Parathyroid adenoma (tissue), 2 donors: ENCODE data around the gene NFIB.

Experiments
- H2AFZ ChIP-seq: fragments of 300-600 bp; sonication (generic); one replicate; pipeline ENCODE4 v1.7.0; 2017; ENCODE audit warnings: antibody characterized with exemption, mild to moderate bottlenecking
- H3K27ac ChIP-seq: fragments of 300-600 bp; sonication (generic); one replicate; pipeline ENCODE4 v1.7.0; 2017
- H3K27me3 ChIP-seq: fragments of 300-600 bp; sonication (generic); one replicate; pipeline ENCODE4 v1.7.0; 2017; ENCODE audit warnings: low read length; ENCODE audit not compliant: control insufficient read depth, insufficient read depth
- H3K36me3 ChIP-seq: fragments of 300-600 bp; sonication (generic); one replicate; pipeline ENCODE4 v1.7.0; 2017; ENCODE audit warnings: low read length; ENCODE audit not compliant: control insufficient read depth, insufficient read depth
- H3K4me1 ChIP-seq: fragments of 300-600 bp; sonication (generic); one replicate; pipeline ENCODE4 v1.7.0; 2017; ENCODE audit warnings: control low read depth
- H3K4me2 ChIP-seq: fragments of 300-600 bp; sonication (generic); one replicate; pipeline ENCODE4 v1.7.0; 2017; ENCODE audit warnings: low read length
- H3K4me3 ChIP-seq: fragments of 300-600 bp; sonication (generic); one replicate; pipeline ENCODE4 v1.7.0; 2017; ENCODE audit warnings: low read depth, low read length
- H3K79me2 ChIP-seq: fragments of 300-600 bp; sonication (generic); one replicate; pipeline ENCODE4 v1.7.0; 2017; ENCODE audit warnings: control low read depth
- H3K9ac ChIP-seq: fragments of 300-600 bp; sonication (generic); one replicate; pipeline ENCODE4 v1.7.0; 2017; ENCODE audit warnings: mild to moderate bottlenecking
- H3K9me3 ChIP-seq: fragments of 300-600 bp; sonication (generic); one replicate; pipeline ENCODE4 v1.7.0; 2017; ENCODE audit warnings: low read length; ENCODE audit not compliant: control insufficient read depth
- TF ChIP-seq, protein P1 (sequence below): fragments of 300-600 bp; sonication (generic); IDR thresholded peaks from one replicate; pipeline ENCODE4 v1.7.0; 2017; ENCODE audit warnings: antibody characterized with exemption, mild to moderate bottlenecking
- donor health status: primary hyperparathyroidism.

The NFIB gene

GRCh38 chr9:14107495-14107894, 206.4 kb downstream of the NFIB start:
- no peak overlapping the region for H3K4me3 ChIP-seq
- H3K27ac ChIP-seq = no peak overlapping the region
- no peak overlapping the region for H3K4me2 ChIP-seq
- no peak overlapping the region for H2AFZ ChIP-seq
- H3K36me3 ChIP-seq = no peaks in the 10 kb centered on the region
- no peaks in the 10 kb centered on the region for H3K27me3 ChIP-seq
- TF ChIP-seq, protein P1, sequence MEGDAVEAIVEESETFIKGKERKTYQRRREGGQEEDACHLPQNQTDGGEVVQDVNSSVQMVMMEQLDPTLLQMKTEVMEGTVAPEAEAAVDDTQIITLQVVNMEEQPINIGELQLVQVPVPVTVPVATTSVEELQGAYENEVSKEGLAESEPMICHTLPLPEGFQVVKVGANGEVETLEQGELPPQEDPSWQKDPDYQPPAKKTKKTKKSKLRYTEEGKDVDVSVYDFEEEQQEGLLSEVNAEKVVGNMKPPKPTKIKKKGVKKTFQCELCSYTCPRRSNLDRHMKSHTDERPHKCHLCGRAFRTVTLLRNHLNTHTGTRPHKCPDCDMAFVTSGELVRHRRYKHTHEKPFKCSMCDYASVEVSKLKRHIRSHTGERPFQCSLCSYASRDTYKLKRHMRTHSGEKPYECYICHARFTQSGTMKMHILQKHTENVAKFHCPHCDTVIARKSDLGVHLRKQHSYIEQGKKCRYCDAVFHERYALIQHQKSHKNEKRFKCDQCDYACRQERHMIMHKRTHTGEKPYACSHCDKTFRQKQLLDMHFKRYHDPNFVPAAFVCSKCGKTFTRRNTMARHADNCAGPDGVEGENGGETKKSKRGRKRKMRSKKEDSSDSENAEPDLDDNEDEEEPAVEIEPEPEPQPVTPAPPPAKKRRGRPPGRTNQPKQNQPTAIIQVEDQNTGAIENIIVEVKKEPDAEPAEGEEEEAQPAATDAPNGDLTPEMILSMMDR = no peak
- H3K4me1 ChIP-seq = no peaks in the 10 kb centered on the region
- no peaks in the 10 kb centered on the region for H3K9me3 ChIP-seq
- H3K79me2 ChIP-seq = no peaks in the 10 kb centered on the region
- no peak overlapping the region for H3K9ac ChIP-seq

GRCh38 chr9:14106699-14107098, 207.2 kb downstream of the NFIB start:
- no peaks in the 10 kb centered on the region for H3K4me1 ChIP-seq
- TF ChIP-seq, protein P1 = no peak
- H3K9ac ChIP-seq = no peak overlapping the region
- no peak overlapping the region for H3K27ac ChIP-seq
- no peaks in the 10 kb centered on the region for H3K79me2 ChIP-seq
- H3K4me2 ChIP-seq = no peak overlapping the region
- no peaks in the 10 kb centered on the region for H3K36me3 ChIP-seq
- no peak overlapping the region for H3K4me3 ChIP-seq
- no peak overlapping the region for H2AFZ ChIP-seq
- H3K9me3 ChIP-seq = no peaks in the 10 kb centered on the region
- no peaks in the 10 kb centered on the region for H3K27me3 ChIP-seq

DNA sequence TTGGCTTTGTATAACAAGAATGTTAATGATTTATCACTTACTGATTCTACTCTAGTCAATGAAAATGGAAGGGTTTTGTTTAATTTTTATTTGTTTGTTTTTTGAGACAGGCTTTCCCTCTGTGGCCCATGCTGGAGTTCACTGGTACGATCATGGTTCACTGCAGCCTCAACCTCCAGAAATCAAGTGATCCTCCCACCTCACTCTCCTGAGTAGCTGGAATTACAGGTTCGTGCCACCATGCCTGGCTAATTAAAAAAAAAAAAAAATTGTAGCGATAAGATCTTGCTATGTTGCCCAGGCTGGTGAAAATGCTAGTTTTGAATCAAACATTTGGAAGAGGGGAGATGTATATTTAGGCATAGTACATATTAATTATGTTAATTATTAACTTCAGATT, 209.4 kb downstream of the NFIB start:
- TF ChIP-seq, protein P1 = no peak
- no peaks in the 10 kb centered on the region for H3K36me3 ChIP-seq
- H3K9ac ChIP-seq = no peak overlapping the region

DNA sequence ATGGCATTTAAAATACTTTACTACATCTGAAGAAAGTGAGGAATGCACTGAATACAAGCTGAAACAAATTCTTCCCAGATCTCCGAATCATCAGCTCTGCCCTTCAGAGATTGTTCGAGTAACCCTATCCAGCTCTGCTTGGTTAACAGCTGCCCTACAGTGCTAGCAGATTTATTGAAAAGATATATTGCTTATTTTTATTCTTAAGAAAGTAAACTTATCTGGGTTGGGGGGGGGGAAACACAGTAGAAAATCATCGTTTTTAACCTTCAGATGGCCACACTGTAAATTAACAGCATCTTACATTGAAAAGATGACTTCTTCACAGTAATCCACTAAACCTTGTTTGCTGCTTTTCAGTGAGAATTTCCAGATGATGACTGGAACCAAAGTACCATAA, 210.8 kb downstream of the NFIB start:
- no peak overlapping the region for H2AFZ ChIP-seq
- no peaks in the 10 kb centered on the region for H3K27me3 ChIP-seq
- TF ChIP-seq, protein P1 = no peak
- H3K79me2 ChIP-seq = no peaks in the 10 kb centered on the region
- H3K9me3 ChIP-seq = no peaks in the 10 kb centered on the region
- H3K27ac ChIP-seq = no peak overlapping the region
- no peak overlapping the region for H3K4me2 ChIP-seq
- no peaks in the 10 kb centered on the region for H3K36me3 ChIP-seq
- no peak overlapping the region for H3K9ac ChIP-seq
- no peaks in the 10 kb centered on the region for H3K4me1 ChIP-seq
- H3K4me3 ChIP-seq = no peak overlapping the region

More for the DNA sequence above, 209.4 kb downstream of the NFIB start:
- Histone ChIP-seq H3K4me3 (no peak overlapping the region), H3K27ac (no peak overlapping the region), H3K4me1 (no peaks in the 10 kb centered on the region), H2AFZ (no peak overlapping the region), H3K9me3 (no peaks in the 10 kb centered on the region), H3K27me3 (no peaks in the 10 kb centered on the region), H3K4me2 (no peak overlapping the region), H3K79me2 (no peaks in the 10 kb centered on the region)

DNA sequence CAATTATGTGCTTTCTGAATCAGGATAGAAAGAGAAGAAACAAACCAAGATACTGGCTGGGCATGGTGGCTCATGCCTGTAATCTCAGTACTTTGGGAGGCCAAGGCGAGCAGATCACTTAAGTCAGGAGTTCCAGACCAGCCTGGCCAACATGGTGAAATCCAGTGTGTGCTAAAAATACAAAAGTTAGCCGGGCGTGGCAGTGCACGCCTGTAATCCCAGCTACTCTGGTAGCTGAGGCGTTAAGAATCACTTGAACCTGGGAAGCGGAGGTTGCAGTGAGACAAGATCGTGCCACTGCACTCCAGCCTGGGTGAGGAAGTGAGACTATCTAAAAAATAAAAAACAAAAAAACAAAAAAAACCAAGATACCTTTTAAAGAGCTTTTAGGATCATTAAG, 214.2 kb downstream of the NFIB start:
- Histone ChIP-seq H3K27me3 (no peaks in the 10 kb centered on the region), H3K27ac (no peak overlapping the region), H3K9me3 (no peaks in the 10 kb centered on the region), H3K9ac (no peak overlapping the region), H3K4me1 (no peaks in the 10 kb centered on the region), H3K79me2 (no peaks in the 10 kb centered on the region), H3K36me3 (no peaks in the 10 kb centered on the region), H3K4me3 (no peak overlapping the region), H2AFZ (no peak overlapping the region), H3K4me2 (no peak overlapping the region)
- TF ChIP-seq, protein P1 = no peak
